MCF 10A (cell line): ENCODE data around the gene SGCD. TPM values are rescaled to one million over a fixed set of nuclear protein-coding genes. Genes with fewer than 3 reads are reported as not detected.

Experiments
- BruUV-seq: library from RNA; stranded (reverse); fragments of 400-500 nt; replicated peaks from 2 replicates; lab custom pipeline; 2021; lab: Mats Ljungman, UMichigan
- CTCF ChIA-PET: fragments of 300-600 bp; sonication (Branson Sonifier 250); formaldehyde crosslinking; extraction: SDS; loops from one replicate; lab custom pipeline; 2021; ENCODE audit warnings: antibody characterized with exemption, inconsistent platforms; lab: Yijun Ruan, JAX
- POLR2A ChIA-PET: fragments of 300-600, 350-650 bp; sonication (Branson Sonifier 250); formaldehyde crosslinking; extraction: SDS; loops from one replicate; lab custom pipeline; 2020; ENCODE audit warnings: antibody characterized with exemption, inconsistent platforms; lab: Yijun Ruan, JAX
- DNase-seq: peaks from one replicate; pipeline ENCODE4 v3.0.0-alpha.2; 2018; ENCODE audit not compliant: unreplicated experiment
- H3K27ac Mint-ChIP-seq: one replicate; pipeline ENCODE4 v1.8.0; 2022; ENCODE audit warnings: mild to moderate bottlenecking, low read depth, mixed read lengths; ENCODE audit not compliant: unreplicated experiment
- H3K27me3 Mint-ChIP-seq: one replicate; pipeline ENCODE4 v1.8.0; 2022; ENCODE audit warnings: mixed read lengths; ENCODE audit not compliant: insufficient read depth, unreplicated experiment
- H3K36me3 Mint-ChIP-seq: one replicate; pipeline ENCODE4 v1.8.0; 2022; ENCODE audit warnings: mild to moderate bottlenecking, moderate library complexity, mixed read lengths; ENCODE audit not compliant: insufficient read depth, unreplicated experiment
- H3K4me1 Mint-ChIP-seq: one replicate; pipeline ENCODE4 v1.8.0; 2022; ENCODE audit warnings: mixed read lengths; ENCODE audit not compliant: insufficient read depth, unreplicated experiment
- H3K4me3 Mint-ChIP-seq: one replicate; pipeline ENCODE4 v1.8.0; 2022; ENCODE audit warnings: mild to moderate bottlenecking, moderate library complexity, mixed read lengths; ENCODE audit not compliant: unreplicated experiment
- H3K9me3 Mint-ChIP-seq: one replicate; pipeline ENCODE4 v1.8.0; 2022; ENCODE audit warnings: mixed read lengths; ENCODE audit not compliant: unreplicated experiment
- intact Hi-C: fragments of 100-400 bp; cut with micrococcal nuclease; formaldehyde crosslinking; loops from 2 replicates; pipeline ENCODE4 v1.14.1; 2022
- total RNA-seq: library from RNA; stranded (reverse); gene quantifications from 2 replicates; pipeline ENCODE4 v1.2.3, GENCODE V29; 2022
- TF ChIP-seq, protein P1 (sequence below): fragments of 200-600 bp; IDR thresholded peaks from one replicate; pipeline ENCODE4 v1.8.0; 2022; ENCODE audit warnings: antibody characterized with exemption, mild to moderate bottlenecking; ENCODE audit not compliant: unreplicated experiment

The SGCD gene
- total RNA-seq, 1 experiment from 2014 or later: 0.14 TPM

DNA sequence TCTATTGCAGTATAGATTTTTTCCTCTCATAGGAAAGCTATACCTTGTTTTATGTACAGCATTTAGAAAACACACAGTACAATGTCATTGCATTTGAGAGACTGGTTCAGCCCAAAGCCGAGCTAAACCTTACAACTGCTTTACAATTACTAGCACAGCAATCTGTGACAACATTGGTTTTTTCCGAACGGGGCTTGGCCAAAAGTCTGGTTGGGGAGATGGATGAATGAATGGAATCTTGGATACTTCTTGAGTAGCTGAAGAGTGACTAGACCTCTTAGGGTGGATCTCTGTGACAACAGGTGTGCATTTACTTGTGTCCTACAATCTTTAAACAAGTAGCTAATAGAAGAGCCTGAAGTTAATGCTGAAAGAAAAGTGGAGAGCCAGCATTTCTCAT lies 1.2 kb downstream of the SGCD start:
- no TSS peak for BruUV-seq
- intact Hi-C loops: no loop called here
- no peak overlapping the region for H3K4me3 Mint-ChIP-seq
- H3K9me3 Mint-ChIP-seq: no peaks in the 10 kb centered on the region
- H3K27me3 Mint-ChIP-seq: no peaks in the 10 kb centered on the region
- ChIA-PET POLR2A (no interaction called here), CTCF (interaction anchor here (0.6 to 0.8 kb wide), 2 partner anchors 385 to 397 kb away, joined by 3 to 4 read pairs; no protein-coding TSS in a partner anchor)
- DNase-seq: no peak
- TF ChIP-seq, protein P1, sequence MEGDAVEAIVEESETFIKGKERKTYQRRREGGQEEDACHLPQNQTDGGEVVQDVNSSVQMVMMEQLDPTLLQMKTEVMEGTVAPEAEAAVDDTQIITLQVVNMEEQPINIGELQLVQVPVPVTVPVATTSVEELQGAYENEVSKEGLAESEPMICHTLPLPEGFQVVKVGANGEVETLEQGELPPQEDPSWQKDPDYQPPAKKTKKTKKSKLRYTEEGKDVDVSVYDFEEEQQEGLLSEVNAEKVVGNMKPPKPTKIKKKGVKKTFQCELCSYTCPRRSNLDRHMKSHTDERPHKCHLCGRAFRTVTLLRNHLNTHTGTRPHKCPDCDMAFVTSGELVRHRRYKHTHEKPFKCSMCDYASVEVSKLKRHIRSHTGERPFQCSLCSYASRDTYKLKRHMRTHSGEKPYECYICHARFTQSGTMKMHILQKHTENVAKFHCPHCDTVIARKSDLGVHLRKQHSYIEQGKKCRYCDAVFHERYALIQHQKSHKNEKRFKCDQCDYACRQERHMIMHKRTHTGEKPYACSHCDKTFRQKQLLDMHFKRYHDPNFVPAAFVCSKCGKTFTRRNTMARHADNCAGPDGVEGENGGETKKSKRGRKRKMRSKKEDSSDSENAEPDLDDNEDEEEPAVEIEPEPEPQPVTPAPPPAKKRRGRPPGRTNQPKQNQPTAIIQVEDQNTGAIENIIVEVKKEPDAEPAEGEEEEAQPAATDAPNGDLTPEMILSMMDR: no peak
- peaks cover 16% of the 10 kb centered on the region for H3K4me1 Mint-ChIP-seq
- no peaks in the 10 kb centered on the region for H3K36me3 Mint-ChIP-seq
- H3K27ac Mint-ChIP-seq: no peak overlapping the region

DNA sequence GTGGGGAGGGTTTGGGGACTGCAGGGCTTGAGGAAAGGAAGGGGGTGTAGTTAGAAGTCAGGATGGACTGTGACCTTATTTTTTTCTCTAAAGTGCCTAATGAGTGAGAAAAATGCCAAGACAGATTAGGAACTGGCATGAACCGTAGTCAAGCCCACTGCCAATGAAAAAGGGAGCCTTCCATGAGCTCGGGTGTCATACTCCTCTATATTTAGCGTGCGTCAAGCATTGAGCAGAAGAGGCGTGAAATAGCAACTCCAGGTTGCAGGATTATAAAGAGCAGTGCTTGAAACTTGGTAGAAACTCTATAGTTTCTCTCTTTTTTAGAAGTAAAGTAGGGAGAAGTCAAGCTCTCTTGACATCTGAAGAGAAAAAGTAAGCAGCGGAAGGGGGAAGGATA lies 1.8 kb downstream of the SGCD start:
- H3K4me1 Mint-ChIP-seq: peaks cover 16% of the 10 kb centered on the region
- intact Hi-C loops: no loop called here
- H3K36me3 Mint-ChIP-seq: no peaks in the 10 kb centered on the region
- ChIA-PET POLR2A (no interaction called here), CTCF (no interaction called here)
- no peak for DNase-seq
- H3K9me3 Mint-ChIP-seq: no peaks in the 10 kb centered on the region
- BruUV-seq: no TSS peak
- TF ChIP-seq, protein P1: no peak
- no peak overlapping the region for H3K4me3 Mint-ChIP-seq
- H3K27me3 Mint-ChIP-seq: no peaks in the 10 kb centered on the region
- no peak overlapping the region for H3K27ac Mint-ChIP-seq

DNA sequence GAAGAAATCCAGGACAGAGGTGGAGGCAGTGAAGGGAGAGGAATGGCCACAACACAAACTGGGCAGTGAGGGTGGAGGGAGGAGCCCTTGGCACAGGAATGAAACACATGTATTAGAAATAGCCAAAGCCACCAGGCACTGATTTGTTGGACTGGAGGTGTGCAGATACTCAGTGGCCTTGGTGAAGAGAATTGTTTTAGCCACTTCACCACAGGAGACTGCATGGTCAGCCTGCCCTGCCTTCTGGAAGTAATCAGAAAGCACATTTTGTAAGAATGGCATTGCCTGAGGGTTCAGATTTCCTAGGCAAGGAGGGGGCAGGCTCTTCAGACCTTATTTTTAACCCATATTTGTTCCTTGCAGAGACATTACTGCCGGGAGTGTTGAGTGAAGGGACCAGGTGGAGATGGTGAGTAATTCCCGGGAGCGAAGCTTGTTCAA lies 2.2 kb downstream of the SGCD start:
- no peak for DNase-seq
- TF ChIP-seq, protein P1: no peak
- H3K27ac Mint-ChIP-seq: no peak overlapping the region
- peaks cover 16% of the 10 kb centered on the region for H3K4me1 Mint-ChIP-seq
- intact Hi-C loops: no loop called here
- H3K9me3 Mint-ChIP-seq: no peaks in the 10 kb centered on the region
- no peaks in the 10 kb centered on the region for H3K36me3 Mint-ChIP-seq
- POLR2A ChIA-PET: no interaction called here
- no peaks in the 10 kb centered on the region for H3K27me3 Mint-ChIP-seq
- no TSS peak for BruUV-seq
- no peak overlapping the region for H3K4me3 Mint-ChIP-seq
- CTCF ChIA-PET: interaction anchor here (0.6 kb wide), 1 partner anchor 582 kb away, joined by 3 read pairs; no protein-coding TSS in a partner anchor

DNA sequence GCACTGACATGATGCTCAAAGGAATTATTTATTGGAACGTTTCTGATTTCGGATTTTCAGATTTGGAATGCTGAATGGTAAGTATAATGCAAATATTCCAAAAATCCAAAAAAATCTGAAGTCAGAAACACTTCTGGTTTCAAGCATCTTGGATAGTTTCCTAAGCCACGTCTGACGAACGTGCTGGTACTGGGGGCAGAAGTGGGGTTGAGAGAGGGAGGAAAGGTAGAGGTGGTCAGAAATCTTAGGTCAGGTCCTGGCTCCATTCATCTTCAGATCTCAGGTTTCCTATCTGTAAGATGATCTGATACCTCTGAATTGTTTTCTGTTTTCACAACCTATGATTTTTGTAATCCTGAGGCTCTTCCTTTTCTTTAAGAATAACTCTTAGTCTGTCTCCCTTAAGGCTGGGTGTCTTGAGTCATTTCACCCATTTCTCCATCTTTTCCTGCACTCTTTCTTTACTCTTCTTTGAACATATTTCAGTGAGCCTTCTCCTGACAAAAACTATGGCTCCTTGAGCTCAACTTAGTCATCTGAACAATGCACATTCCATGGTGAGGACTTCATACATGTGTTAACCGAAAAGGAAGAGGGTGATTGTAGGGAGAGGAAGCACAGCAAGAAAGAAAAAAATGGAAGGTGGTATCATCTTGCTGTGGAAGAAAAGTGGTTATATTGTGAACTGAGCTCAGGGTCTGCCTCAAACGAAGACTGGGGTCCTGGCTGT lies 3.3 kb downstream of the SGCD start:
- TF ChIP-seq, protein P1: no peak
- ChIA-PET CTCF (interaction anchor here (0.6 to 1.5 kb wide), 2 partner anchors 20 to 1362 kb away, joined by 3 read pairs; no protein-coding TSS in a partner anchor), POLR2A (no interaction called here)
- no peaks in the 10 kb centered on the region for H3K9me3 Mint-ChIP-seq
- intact Hi-C loops: no loop called here
- H3K4me1 Mint-ChIP-seq: peaks cover 16% of the 10 kb centered on the region
- no peak overlapping the region for H3K4me3 Mint-ChIP-seq
- no peak for DNase-seq
- H3K36me3 Mint-ChIP-seq: no peaks in the 10 kb centered on the region
- no TSS peak for BruUV-seq
- no peaks in the 10 kb centered on the region for H3K27me3 Mint-ChIP-seq
- H3K27ac Mint-ChIP-seq: no peak overlapping the region
